WTC11 (cell line): ENCODE results near the gene TTLL9. TPM values are rescaled to one million over a fixed set of nuclear protein-coding genes. Genes with fewer than 3 reads are reported as not detected.

Experiments
- ATAC-seq: fragments of 200-7000 bp; cut with Tn5 transposase; 2 replicates; pipeline ENCODE4 v1.10.0; 2021; ENCODE audit warnings: mild to moderate bottlenecking, moderate library complexity
- CTCF ChIA-PET: fragments of 300-600 bp; sonication (Branson Sonifier 250); formaldehyde crosslinking; loops from one replicate; lab custom pipeline; 2021; ENCODE audit warnings: antibody characterized with exemption; lab: Charles Lee
- POLR2A ChIA-PET: fragments of 350-600 bp; sonication (Branson Sonifier 250); formaldehyde crosslinking; loops from one replicate; lab custom pipeline; 2021; ENCODE audit warnings: antibody characterized with exemption; lab: Charles Lee
- DNase-seq: peaks from one replicate; pipeline ENCODE4 v3.0.0; 2021; ENCODE audit warnings: low spot score
- H3K27ac Mint-ChIP-seq: 2 replicates; pipeline ENCODE4 v1.8.0; 2021; ENCODE audit warnings: mixed read lengths
- H3K27me3 Mint-ChIP-seq: 2 replicates; pipeline ENCODE4 v1.8.0; 2021; ENCODE audit warnings: low read depth, mild to moderate bottlenecking, moderate library complexity, mixed read lengths
- H3K36me3 Mint-ChIP-seq: 2 replicates; pipeline ENCODE4 v1.8.0; 2021; ENCODE audit warnings: mixed read lengths
- H3K4me1 Mint-ChIP-seq: 2 replicates; pipeline ENCODE4 v1.8.0; 2022; ENCODE audit warnings: mixed read lengths
- H3K4me3 Mint-ChIP-seq: 2 replicates; pipeline ENCODE4 v1.8.0; 2021; ENCODE audit warnings: mild to moderate bottlenecking, moderate library complexity, mixed read lengths
- H3K9me3 Mint-ChIP-seq: 2 replicates; pipeline ENCODE4 v1.8.0; 2021; ENCODE audit warnings: mixed read lengths
- CBFB ChIP-seq: sonication (generic); formaldehyde crosslinking; IDR thresholded peaks from 2 replicates; pipeline ENCODE4 v1.8.1; 2022; ENCODE audit warnings: mild to moderate bottlenecking, low read depth, missing genetic modification reagents
- CDX4 ChIP-seq: fragments of 250-450 bp; sonication (Bioruptor Pico); IDR thresholded peaks from 2 replicates; pipeline ENCODE4 v1.9.0; 2021; ENCODE audit warnings: moderate library complexity, mild to moderate bottlenecking, inconsistent platforms, borderline replicate concordance
- E2F5 ChIP-seq: sonication (generic); formaldehyde crosslinking; IDR thresholded peaks from 2 replicates; pipeline ENCODE4 v1.8.1; 2022; ENCODE audit warnings: mild to moderate bottlenecking, moderate library complexity, missing genetic modification reagents
- EMX1 ChIP-seq: fragments of 250-450 bp; sonication (Bioruptor Pico); IDR thresholded peaks from 2 replicates; pipeline ENCODE4 v1.8.0; 2021; ENCODE audit warnings: mild to moderate bottlenecking
- FOXJ3 ChIP-seq: sonication (generic); formaldehyde crosslinking; IDR thresholded peaks from 2 replicates; pipeline ENCODE4 v1.9.0; 2021; ENCODE audit warnings: missing genetic modification reagents, mild to moderate bottlenecking, borderline replicate concordance
- GTF2I ChIP-seq: fragments of 250-450 bp; sonication (Bioruptor Pico); conservative IDR thresholded peaks from 2 replicates; pipeline ENCODE4 v1.4.0; 2021; ENCODE audit warnings: mild to moderate bottlenecking
- JAZF1 ChIP-seq: fragments of 250-450 bp; sonication (Bioruptor Pico); IDR thresholded peaks from 2 replicates; pipeline ENCODE4 v1.9.0; 2021; ENCODE audit warnings: moderate library complexity, mild to moderate bottlenecking, inconsistent platforms
- NR3C1 ChIP-seq: sonication (generic); formaldehyde crosslinking; conservative IDR thresholded peaks from 2 replicates; pipeline ENCODE4 v1.8.1; 2023; ENCODE audit warnings: low read depth, mild to moderate bottlenecking, missing genetic modification reagents
- RORB ChIP-seq: fragments of 250-450 bp; sonication (Bioruptor Pico); IDR thresholded peaks from 2 replicates; pipeline ENCODE4 v1.9.0; 2021; ENCODE audit warnings: mild to moderate bottlenecking
- SMAD4 ChIP-seq: sonication (generic); formaldehyde crosslinking; IDR thresholded peaks from 2 replicates; pipeline ENCODE4 v1.8.0; 2022; ENCODE audit warnings: mild to moderate bottlenecking, missing genetic modification reagents
- SOX15 ChIP-seq: fragments of 250-450 bp; sonication (Bioruptor Pico); IDR thresholded peaks from 2 replicates; pipeline ENCODE4 v1.9.0; 2021; ENCODE audit warnings: mild to moderate bottlenecking
- TEAD1 ChIP-seq: sonication (generic); formaldehyde crosslinking; IDR thresholded peaks from 2 replicates; pipeline ENCODE4 v1.8.0; 2022; ENCODE audit warnings: mild to moderate bottlenecking, missing genetic modification reagents
- ZNF138 ChIP-seq: sonication (generic); formaldehyde crosslinking; conservative IDR thresholded peaks from 2 replicates; pipeline ENCODE4 v1.8.1; 2022; ENCODE audit warnings: mild to moderate bottlenecking, moderate library complexity, missing genetic modification reagents
- ZNF263 ChIP-seq: sonication (generic); formaldehyde crosslinking; IDR thresholded peaks from 2 replicates; pipeline ENCODE4 v1.8.1; 2022; ENCODE audit warnings: low read depth, mild to moderate bottlenecking, moderate library complexity, missing genetic modification reagents
- ZNF281 ChIP-seq: sonication (generic); formaldehyde crosslinking; IDR thresholded peaks from 2 replicates; pipeline ENCODE4 v1.8.0; 2023; ENCODE audit warnings: mild to moderate bottlenecking, missing genetic modification reagents
- ZNF396 ChIP-seq: fragments of 250-450 bp; sonication (Bioruptor Pico); IDR thresholded peaks from 2 replicates; pipeline ENCODE4 v1.8.0; 2021; ENCODE audit warnings: mild to moderate bottlenecking, moderate library complexity, borderline replicate concordance
- total RNA-seq: library from RNA; stranded (reverse); gene quantifications from 3 replicates; pipeline ENCODE4 v1.2.3, GENCODE V29; 2021
- TF ChIP-seq, protein P1 (sequence below): fragments of 250-450 bp; sonication (Bioruptor Pico); IDR thresholded peaks from 2 replicates; pipeline ENCODE4 v1.9.0; 2021; ENCODE audit warnings: mild to moderate bottlenecking, borderline replicate concordance
- TF ChIP-seq, protein P2 (sequence below): sonication (generic); formaldehyde crosslinking; IDR thresholded peaks from 2 replicates; pipeline ENCODE4 v1.8.1; 2023; ENCODE audit warnings: mild to moderate bottlenecking, moderate library complexity, missing genetic modification reagents
- TF ChIP-seq, protein P3 (sequence below): sonication (generic); formaldehyde crosslinking; IDR thresholded peaks from 2 replicates; pipeline ENCODE4 v1.8.1; 2023; ENCODE audit warnings: mild to moderate bottlenecking, missing genetic modification reagents
- TF ChIP-seq, protein P4 (sequence below): sonication (generic); formaldehyde crosslinking; IDR thresholded peaks from 2 replicates; pipeline ENCODE4 v1.8.0; 2023; ENCODE audit warnings: missing genetic modification reagents, mild to moderate bottlenecking, borderline replicate concordance

The TTLL9 gene
- total RNA-seq, 1 experiment from 2014 or later = not detected

DNA sequence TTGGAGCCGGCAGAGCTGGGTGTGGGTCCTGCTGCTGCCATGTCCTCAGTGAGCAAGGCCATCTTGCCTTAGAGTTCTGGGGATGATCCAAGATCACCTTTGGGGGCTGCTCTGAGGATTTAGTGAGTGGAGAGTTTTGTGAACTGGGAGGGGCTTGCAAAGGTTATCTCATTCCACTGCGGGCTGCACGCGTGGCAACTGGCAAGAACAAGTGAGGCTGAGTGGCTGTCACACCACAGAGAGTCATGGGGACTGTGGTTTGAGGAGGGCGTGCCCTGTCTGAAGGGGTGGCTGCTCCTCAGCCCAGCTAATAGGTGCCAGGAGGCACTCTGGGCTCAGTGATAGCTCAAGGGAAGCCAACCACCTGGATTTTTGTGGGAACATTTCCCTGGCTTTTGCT is 37.6 kb downstream of the TTLL9 start (continued):
- TF ChIP-seq, protein P1, sequence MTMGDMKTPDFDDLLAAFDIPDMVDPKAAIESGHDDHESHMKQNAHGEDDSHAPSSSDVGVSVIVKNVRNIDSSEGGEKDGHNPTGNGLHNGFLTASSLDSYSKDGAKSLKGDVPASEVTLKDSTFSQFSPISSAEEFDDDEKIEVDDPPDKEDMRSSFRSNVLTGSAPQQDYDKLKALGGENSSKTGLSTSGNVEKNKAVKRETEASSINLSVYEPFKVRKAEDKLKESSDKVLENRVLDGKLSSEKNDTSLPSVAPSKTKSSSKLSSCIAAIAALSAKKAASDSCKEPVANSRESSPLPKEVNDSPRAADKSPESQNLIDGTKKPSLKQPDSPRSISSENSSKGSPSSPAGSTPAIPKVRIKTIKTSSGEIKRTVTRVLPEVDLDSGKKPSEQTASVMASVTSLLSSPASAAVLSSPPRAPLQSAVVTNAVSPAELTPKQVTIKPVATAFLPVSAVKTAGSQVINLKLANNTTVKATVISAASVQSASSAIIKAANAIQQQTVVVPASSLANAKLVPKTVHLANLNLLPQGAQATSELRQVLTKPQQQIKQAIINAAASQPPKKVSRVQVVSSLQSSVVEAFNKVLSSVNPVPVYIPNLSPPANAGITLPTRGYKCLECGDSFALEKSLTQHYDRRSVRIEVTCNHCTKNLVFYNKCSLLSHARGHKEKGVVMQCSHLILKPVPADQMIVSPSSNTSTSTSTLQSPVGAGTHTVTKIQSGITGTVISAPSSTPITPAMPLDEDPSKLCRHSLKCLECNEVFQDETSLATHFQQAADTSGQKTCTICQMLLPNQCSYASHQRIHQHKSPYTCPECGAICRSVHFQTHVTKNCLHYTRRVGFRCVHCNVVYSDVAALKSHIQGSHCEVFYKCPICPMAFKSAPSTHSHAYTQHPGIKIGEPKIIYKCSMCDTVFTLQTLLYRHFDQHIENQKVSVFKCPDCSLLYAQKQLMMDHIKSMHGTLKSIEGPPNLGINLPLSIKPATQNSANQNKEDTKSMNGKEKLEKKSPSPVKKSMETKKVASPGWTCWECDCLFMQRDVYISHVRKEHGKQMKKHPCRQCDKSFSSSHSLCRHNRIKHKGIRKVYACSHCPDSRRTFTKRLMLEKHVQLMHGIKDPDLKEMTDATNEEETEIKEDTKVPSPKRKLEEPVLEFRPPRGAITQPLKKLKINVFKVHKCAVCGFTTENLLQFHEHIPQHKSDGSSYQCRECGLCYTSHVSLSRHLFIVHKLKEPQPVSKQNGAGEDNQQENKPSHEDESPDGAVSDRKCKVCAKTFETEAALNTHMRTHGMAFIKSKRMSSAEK (CRISPR knock-in tag) = no peak
- TF ChIP-seq GTF2I = no peak
- TF ChIP-seq ZNF138 (CRISPR knock-in tag) = no peak
- TF ChIP-seq ZNF263 (CRISPR knock-in tag) = no peak
- TF ChIP-seq ZNF396 (CRISPR knock-in tag) = no peak
- TF ChIP-seq ZNF281 (CRISPR knock-in tag) = no peak
- TF ChIP-seq TEAD1 (CRISPR knock-in tag) = no peak
- TF ChIP-seq, protein P2, sequence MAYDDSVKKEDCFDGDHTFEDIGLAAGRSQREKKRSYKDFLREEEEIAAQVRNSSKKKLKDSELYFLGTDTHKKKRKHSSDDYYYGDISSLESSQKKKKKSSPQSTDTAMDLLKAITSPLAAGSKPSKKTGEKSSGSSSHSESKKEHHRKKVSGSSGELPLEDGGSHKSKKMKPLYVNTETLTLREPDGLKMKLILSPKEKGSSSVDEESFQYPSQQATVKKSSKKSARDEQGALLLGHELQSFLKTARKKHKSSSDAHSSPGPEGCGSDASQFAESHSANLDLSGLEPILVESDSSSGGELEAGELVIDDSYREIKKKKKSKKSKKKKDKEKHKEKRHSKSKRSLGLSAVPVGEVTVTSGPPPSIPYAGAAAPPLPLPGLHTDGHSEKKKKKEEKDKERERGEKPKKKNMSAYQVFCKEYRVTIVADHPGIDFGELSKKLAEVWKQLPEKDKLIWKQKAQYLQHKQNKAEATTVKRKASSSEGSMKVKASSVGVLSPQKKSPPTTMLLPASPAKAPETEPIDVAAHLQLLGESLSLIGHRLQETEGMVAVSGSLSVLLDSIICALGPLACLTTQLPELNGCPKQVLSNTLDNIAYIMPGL (CRISPR knock-in tag) = no peak
- no peak for TF ChIP-seq SMAD4 (CRISPR knock-in tag)
- no peak for TF ChIP-seq CDX4
- TF ChIP-seq SOX15 (CRISPR knock-in tag) = no peak
- no peak for TF ChIP-seq EMX1 (CRISPR knock-in tag)

- DNase-seq = no peak
- CTCF ChIA-PET = no interaction called here
- POLR2A ChIA-PET = no interaction called here
- Mint-ChIP-seq H3K9me3 (no peaks in the 10 kb centered on the region), H3K27ac (no peak overlapping the region), H3K4me3 (no peak overlapping the region), H3K27me3 (no peaks in the 10 kb centered on the region; the same call in 1 of the 2 replicates), H3K4me1 (peaks cover 42% of the 10 kb centered on the region), H3K36me3 (no peaks in the 10 kb centered on the region)
- ATAC-seq = no peak
- no peak for TF ChIP-seq CBFB (CRISPR knock-in tag)
- TF ChIP-seq, protein P3, sequence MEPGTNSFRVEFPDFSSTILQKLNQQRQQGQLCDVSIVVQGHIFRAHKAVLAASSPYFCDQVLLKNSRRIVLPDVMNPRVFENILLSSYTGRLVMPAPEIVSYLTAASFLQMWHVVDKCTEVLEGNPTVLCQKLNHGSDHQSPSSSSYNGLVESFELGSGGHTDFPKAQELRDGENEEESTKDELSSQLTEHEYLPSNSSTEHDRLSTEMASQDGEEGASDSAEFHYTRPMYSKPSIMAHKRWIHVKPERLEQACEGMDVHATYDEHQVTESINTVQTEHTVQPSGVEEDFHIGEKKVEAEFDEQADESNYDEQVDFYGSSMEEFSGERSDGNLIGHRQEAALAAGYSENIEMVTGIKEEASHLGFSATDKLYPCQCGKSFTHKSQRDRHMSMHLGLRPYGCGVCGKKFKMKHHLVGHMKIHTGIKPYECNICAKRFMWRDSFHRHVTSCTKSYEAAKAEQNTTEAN (CRISPR knock-in tag) = no peak
- TF ChIP-seq CDX4 = no peak
- TF ChIP-seq GTF2I = no peak
- TF ChIP-seq, protein P4, sequence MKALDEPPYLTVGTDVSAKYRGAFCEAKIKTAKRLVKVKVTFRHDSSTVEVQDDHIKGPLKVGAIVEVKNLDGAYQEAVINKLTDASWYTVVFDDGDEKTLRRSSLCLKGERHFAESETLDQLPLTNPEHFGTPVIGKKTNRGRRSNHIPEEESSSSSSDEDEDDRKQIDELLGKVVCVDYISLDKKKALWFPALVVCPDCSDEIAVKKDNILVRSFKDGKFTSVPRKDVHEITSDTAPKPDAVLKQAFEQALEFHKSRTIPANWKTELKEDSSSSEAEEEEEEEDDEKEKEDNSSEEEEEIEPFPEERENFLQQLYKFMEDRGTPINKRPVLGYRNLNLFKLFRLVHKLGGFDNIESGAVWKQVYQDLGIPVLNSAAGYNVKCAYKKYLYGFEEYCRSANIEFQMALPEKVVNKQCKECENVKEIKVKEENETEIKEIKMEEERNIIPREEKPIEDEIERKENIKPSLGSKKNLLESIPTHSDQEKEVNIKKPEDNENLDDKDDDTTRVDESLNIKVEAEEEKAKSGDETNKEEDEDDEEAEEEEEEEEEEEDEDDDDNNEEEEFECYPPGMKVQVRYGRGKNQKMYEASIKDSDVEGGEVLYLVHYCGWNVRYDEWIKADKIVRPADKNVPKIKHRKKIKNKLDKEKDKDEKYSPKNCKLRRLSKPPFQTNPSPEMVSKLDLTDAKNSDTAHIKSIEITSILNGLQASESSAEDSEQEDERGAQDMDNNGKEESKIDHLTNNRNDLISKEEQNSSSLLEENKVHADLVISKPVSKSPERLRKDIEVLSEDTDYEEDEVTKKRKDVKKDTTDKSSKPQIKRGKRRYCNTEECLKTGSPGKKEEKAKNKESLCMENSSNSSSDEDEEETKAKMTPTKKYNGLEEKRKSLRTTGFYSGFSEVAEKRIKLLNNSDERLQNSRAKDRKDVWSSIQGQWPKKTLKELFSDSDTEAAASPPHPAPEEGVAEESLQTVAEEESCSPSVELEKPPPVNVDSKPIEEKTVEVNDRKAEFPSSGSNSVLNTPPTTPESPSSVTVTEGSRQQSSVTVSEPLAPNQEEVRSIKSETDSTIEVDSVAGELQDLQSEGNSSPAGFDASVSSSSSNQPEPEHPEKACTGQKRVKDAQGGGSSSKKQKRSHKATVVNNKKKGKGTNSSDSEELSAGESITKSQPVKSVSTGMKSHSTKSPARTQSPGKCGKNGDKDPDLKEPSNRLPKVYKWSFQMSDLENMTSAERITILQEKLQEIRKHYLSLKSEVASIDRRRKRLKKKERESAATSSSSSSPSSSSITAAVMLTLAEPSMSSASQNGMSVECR = no peak
- TF ChIP-seq NR3C1 (CRISPR knock-in tag) = no peak
- TF ChIP-seq E2F5 (CRISPR knock-in tag) = no peak
- TF ChIP-seq JAZF1 = no peak
- no peak for TF ChIP-seq FOXJ3
- no peak for TF ChIP-seq RORB (CRISPR knock-in tag)
These were observed 38.0 kb downstream of the TTLL9 start for GRCh38 chr20:31908424-31908823.
